ENCODE data around the gene DNER.

Gene DNER

DNA sequence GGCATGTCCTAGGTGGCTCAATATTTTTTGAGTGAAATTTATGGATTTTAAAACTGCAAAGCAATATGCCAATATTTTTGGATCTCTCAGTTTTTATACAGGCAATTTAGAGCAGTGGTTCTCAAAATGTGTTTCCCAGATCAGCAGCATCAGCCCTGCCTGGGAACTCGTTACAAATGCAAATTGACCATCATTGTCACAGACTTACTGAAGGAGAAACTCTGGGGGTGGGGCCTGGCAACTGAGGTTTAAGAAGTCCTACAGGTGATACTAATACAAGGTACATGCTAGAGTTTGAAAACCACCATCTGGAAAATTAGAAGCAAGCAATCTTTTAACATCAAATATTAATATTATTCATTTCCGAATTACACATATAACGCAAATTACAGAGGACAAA is 227.7 kb downstream of the DNER start:
- no peak for DNase-seq

DNA sequence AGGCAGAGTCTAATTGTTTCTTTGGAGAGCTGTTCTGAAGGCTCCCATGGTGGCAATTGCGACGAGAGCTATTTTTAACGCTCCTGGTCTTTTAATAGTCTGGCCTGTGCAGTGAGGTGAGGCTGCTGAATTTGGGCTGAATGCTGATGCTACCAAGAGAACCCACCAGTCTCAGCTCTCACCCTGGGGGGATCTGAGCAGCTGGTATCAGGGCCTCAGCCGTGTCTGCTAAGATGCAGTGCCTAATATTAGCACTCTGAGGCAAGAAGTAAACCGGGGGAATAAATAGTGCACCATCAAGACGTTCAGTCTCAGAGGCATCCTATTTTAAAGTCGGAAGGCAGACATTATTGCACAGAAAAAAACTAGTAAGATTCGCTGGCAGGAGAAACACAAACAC is 228.5 kb downstream of the DNER start:
- no peak for DNase-seq

DNA sequence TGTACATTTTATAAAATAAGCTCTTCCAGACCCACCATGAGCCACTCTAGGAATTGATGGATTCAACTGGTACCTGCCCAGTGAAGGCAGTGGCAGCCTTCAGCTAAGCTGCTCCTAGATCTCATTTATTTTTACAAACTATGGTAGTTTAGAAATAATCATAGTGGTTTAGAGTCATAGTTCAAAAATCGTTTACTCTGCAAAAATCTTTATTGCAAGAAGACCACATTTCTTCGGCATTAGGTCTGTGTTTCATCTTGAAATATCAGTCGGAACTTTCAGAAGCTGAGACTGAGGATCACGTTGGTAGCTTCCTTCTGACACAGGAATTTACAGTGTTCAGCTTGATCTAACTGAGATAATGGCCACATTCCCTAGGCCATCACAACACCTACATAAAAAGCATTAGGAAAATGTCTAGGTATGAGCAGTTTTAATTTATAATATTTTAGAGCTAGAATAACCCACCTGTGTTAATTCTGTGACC is 237.0 kb downstream of the DNER start:
- no peak for DNase-seq

DNA sequence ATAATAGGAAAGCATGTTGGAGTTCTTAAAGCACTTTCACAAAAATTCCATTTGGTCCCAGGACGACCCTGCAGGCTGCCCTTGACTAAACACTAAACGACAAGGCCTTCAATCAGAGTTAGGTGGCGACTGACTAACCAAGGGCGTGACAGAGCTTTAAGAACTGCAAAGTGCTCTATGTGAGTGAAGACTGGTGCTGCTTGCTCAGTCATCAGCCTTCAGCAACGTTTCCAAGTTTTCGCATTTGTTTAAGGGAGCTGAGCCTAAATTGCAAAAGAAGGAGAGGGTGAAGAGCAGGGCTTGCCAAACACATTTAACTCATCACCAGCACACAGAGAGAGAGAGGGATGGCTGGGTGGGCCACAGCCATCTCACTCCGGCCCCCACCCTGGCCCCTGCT is 238.6 kb downstream of the DNER start:
- no peak for DNase-seq

DNA sequence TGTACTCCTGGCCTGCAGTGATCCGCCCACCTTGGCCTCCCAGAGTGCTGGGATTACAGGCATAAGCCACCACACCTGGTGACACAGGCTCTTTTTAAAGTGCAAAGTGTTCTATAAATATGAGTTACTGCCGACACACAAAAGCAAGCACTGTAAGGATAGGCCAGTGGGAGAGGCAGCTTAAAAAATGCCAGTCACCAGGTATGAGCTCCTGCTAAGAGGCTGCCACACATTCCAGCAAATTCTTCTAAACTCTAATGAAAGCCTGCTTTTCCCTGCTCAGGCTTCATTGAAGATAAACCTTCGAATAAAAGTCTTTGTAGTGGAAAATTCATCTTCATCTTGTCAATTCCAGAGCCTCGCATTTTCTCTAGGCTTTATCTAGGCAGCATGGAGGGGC is 240.2 kb downstream of the DNER start:
- no peak for DNase-seq

DNA sequence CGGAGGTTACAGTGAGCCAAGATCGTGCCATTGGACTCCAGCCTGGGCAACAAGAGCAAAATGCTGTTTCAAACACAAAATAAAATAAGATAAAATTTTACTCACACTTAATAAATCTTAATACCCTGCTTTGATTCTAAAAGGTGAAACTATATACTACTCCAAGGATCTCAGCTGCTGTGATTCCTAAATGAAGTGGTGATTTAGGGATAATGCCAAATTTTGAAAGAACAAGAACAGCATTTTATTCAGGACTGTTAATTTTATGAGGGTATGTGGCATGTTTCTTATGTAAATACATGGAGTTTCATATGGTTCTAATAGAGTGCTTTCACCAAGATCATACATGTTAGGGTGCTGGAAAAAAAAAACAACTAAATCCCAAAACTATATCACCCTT is 243.6 kb downstream of the DNER start:
- DNase-seq: no peak

DNA sequence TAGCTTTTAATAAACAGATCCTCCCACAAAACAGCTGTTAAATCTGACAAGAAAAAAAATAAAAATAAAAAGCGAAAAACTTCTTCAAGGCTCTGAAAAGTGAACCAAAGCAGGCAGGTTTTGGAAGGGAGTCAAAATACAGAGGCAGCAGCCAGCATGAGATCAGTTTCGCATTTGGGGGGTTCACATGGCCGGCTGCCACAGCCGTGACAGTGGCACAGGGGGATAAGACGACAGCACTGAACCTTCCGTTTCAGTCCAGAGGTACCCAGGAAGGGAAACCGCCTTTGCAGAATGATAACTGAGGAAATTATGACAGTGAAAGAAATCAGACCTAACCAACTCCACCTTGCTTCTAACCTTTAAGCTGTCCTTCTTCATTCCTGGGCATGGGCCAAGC is 246.6 kb downstream of the DNER start:
- no peak for DNase-seq

DNA sequence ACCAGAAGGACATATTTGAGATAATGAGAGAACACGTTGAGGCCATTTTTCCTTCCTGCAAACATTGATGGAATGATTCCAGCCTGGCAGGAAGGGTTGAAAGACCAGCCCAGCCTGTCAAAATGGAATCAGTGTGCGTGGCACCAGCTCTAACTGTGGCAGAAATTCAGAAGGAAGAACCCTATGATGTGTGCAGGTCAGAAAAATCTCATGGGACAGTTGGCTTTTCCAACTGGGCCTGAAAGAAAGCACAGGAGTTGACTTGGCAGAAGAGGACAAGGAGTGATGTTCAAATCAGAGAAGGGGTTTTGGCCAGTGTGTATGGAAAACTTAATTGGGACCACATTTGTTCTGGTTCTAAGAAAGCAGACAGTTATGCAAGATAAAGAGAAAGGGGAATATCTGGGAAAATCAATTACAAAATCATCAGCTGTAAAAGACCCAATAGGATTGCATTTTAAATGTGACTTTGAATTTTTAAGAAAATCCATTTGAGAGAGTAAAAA is 250.5 kb downstream of the DNER start:
- no peak for DNase-seq

DNA sequence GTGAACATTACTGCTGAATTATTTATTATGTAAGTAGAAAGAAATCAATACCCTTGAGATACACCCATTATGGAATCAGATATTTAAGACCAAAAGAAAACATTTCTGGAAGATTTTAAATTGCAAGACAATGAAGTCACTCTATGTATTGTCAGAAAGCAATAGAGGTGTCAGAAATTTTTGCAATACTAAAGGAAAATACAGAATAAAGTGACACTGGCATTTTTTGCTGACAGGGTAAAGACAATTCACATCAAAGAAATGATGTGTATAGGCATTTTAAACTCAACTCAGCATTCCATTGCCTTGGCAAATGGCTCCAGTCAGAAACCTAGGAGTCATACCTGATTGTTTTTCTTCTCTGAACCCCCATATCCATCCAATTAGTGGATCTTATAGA is 252.2 kb downstream of the DNER start:
- DNase-seq: no peak

DNA sequence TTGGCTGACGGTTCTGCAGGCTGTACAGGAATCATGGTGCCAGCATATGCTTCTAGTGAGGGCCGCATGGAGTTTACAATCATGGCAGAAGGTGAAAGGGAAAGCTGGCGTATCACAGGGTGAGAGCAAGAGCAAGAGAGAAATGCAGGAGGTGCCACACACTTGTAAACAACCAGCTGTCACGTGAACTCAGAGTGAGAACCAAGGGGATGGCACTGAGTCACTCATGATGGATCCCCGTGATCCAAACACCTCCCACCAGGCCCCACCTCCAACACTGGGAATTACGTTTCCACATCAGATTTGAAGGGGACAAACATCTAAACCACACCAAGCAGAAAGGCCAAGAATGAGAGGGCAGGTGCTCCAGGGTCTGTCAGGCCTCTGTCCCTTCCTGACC is 258.3 kb downstream of the DNER start:
- DNase-seq: no peak

DNA sequence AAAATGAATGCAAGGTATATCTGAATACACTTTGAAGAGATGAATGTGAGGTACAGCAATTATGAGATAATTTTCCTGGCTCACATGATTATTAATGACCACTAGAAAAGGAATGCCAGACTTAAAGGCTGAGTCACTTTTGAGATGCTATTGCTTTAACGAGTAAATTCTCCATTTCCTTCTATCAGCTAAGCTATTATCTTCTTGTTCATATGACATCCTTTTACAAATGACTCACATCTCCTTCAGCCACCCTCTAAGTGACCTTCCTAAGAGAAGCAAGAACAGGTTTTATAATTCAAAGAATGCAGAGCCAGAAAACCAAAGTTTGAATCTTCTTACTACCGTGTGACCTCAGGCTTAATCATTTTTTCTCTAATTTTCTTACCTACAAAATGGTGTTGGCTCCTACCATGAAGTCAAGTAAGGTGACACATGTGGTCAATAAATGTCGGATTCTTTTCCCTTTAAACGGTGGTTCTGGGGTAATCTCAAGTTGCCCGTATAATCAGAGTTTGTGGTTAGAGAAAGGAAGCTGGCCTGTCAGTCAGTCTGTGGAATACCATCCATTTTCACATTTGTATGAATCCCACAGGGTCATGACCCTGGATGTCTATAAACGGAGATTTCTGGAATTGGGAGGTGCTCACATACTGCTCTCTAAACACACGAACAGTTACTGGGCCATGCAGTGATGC is 259.3 kb downstream of the DNER start:
- DNase-seq: no peak

DNA sequence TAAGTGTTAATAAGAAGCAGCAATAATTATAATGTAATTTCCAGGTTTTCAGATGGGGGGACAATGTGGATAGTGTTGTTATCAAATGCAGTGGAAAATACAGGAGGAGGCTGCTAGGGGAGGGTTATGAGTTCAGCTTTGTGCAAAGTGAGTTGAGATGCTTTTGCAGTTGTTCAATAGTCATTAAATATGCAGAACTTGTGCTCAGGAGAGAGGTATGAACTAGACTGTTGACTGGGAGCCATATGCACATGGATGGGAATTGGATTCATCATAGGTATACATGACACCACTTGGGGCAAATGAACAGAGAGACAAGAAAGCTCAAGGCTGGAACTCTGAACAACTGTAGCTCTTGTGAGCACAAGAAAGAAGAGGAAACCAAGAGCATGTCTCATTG is 261.1 kb downstream of the DNER start:
- DNase-seq: no peak

DNA sequence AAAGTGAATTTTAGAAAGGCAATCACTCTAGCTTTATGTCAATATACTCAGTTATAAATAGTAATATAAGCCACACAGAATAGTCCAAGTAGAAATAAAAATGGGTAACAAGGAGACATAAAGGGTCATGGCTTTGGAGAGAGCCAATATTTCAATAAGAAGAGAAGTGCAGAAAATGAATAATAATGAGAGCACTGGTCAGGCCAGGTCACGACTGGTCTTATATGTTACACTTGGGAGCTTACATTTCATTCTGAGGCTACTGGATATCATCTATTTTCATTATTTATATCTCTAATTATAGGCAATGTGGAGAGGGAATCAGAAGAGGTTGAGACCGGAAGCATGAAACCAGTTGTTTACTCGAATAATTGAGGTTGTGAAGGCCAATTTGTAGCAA is 262.5 kb downstream of the DNER start:
- DNase-seq: no peak

DNA sequence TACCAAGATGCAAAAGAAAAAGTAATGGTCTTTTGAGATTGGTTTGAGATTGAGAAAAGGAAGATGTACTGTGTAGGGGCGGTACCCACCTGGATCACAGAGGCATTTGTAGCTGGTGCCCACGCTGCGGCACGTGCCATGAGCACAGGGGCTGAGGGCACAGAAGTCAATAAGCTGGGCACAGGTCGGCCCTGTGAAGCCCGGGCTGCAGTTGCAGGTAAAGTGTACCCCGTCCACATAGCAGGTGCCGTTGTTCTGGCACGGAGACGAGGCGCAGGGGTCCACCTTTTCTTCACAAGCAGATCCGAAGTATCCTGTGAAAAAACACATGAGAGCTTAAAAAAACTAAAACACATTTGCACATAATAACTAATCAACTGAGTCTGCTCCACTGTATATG is 267.1 kb downstream of the DNER start:
- no peak for DNase-seq

DNA sequence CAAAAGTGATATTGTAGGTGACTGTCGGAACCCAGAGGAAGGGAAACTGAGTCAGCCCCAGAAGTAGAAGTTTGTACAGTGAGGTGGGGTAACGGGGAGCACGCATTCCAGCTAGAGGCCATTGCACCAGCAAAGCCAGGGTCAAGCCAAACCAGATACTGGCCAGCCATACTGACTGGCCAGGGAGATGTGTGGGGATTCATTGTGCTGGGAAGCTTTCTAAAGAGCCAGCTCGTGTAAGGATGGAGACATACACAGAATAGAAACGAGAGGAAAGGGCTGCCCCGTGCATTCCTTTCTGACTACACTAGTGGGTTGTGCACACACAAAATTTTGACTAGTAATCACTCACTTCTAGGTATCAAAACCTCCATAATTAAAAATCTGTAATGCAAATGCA is 268.0 kb downstream of the DNER start:
- no peak for DNase-seq

DNA sequence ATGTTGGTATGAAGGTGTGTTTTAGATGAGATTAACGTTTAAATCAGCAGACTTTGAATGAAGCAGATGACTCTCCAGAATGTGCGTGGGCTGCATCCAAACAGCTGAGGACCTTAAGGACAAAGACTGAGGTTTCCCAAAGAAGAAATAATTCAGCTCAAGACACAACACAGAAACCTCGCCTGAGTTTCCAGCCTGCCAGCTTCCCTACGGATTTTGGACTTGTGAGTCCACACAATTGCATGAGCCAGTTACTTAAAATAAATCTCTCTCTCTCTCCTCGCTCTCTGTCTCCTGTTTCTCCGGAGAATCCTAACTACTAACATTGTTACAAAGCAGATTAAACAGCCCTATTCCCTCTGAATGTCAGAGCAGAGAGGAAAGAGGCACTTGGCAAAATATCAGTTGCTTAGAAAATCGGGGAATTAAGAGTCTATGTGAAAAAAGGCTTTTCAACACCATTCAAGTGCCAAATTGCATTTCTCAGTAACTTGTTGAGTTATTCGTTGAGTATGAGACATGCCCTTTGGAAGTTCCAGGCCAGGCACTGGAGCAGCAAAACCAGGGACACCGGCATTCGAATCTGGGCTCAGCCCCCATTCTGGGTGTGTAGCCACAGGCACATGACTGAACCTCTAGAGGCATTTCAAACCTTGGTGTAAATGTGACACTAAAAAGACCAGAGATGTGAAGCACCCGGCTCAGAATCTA is 268.7 kb downstream of the DNER start:
- DNase-seq: no peak

DNA sequence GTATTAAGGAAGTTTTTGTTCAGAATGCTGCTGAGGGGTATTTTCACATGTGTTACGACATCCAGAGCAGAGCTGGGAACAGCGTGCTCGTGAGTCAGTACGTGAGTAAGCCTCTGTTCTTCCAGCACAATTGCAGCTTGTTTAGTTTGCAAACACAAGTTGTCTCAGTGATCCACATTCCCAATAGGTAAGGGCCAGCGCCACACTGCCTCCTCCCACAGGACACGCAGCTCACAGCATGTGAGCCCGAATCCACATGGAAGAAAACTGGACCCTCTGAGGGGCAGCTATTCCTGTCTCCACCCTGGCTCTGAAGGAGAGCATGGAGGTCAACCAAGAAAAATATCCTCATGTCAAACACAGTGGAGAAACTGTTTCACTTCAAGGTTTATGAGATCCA is 269.3 kb downstream of the DNER start:
- DNase-seq: no peak

DNA sequence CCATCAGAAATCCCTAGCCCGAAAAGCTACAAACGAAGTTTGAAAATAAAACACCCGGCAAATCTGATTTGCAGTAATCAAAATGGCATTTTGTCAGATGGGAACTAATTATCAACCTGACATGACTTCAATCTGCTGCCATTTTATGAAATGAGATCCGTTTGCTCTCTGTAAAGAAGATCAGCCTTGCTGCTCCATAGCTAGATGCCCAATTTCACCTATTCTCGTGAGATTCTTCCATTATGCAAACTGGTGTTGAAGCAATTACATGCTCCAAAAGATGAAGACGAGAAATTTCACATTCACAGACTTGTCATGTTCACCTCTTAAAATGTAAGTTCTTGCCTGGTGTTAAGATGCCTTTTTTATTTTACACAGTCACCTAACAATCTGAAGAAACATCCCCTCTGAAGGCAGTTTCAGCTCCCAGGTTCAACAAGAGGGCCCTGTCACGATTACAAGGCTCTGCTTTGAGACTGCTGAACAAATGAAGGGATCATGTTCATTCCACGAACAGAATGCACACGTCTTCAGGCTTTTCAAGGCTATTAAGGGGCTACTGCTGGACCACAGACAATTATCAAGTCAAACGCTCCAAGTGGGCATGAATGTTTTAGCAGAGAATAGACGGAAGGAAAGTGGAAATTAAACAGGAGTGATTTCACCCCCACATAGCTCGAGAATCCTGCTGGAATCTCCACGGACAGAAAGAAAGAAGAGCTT is 270.6 kb downstream of the DNER start:
- DNase-seq: no peak

DNA sequence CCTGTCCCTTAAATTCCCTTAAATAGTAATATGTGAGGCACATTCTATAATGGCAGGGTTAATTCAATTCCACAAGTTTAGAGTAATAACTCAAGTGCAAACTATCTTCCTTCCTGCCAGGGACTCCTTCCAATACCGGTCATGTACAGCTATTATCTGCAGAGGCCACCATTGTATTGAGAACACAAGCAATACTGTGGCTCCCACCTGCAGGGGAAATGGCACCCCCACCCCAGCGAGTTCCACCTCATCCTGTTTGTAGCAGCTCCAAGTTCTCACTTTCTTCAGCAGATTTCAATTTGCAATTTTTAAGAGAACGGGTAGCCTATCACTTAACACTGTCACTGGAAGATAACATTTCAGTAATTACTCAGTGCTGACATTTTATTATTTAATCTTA is 271.2 kb downstream of the DNER start:
- DNase-seq: no peak

DNA sequence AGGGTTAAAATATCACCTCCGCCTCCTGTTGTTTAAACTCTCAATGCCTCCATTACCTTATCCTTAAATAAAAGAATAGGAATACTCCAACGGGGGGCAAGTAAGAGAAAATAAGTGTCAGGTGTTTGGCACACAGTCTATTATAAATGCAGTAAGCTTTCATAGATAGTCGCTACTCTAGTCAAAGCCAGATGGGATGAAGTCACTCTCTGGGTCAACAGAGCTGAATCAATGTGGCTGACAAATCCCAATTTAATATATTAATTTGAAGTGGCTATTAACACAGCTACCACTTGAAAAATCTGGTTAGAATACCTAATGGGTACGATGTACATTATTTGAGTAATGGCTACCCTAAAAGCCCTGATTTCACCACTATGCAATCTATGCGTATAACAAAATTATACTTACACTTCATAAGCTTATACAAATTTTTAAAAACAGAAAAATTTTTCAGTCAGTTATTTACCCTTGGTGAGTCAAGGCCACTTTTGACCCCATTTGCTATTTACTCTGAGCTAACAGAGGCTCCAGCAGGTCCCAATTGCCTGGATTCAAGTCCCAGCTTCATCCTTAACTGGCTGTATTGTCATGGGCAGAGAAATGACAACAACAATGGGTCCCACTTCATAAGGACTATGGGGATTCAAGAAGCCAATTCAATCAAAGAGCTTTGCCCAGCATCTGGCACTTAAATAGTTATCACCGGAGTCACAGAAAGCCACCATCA is 275.8 kb downstream of the DNER start:
- DNase-seq: no peak

DNA sequence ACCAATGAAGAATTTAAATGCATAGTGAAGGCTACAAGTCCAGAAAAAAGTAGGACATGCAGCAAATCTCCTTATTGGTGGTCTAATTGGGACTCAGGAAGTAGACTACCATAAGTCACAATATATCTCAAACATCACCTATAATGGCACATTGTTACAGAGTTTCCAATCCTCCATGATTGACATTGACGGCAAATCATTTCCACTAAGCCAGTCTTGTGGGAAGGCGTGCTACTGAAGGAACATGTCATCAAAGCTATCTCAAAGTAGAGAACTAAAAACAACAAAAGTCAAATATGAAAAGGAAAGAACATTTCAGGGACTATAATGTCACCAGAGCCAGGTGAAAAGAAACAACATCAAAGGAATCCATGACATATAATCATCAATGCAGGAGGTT is 276.9 kb downstream of the DNER start:
- DNase-seq: no peak

DNA sequence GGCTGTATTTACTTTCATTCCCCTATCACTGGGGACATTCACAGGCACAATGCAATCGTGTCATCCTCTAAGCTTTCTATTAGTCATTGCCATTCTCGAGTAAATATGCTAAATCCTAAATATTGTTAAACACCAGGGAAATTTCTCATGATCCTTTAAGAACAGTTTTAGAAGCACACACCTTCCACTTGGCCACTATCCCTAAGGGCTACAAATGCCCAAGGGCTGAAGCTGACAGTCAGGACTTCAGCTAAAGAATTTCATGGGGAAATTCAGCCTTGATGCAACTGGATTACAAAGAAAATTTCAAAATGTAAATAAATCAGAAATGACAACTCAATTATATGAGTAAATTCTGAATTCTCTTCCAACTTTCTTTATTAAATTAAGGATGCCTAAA is 280.2 kb downstream of the DNER start:
- DNase-seq: no peak

DNA sequence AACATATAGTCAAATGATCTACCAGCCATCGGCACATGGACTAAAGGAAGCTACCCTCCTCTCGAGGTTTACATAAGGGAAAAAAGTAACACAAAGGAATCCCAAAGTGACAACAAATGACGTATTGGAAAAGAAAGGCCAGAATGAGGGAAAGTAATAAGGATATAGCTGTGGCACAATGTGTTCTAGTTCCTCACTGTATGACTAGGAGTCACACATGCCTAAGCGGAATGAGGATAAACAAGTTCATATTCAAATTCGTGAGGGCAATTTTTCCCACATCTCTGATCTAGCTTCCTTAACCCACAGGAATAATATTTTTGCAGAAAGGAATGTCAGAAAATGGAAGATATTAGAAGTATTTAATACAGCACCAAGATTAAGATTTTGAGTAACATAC is 281.0 kb downstream of the DNER start:
- DNase-seq: no peak
